IMR-90 (cell line): ENCODE measurements around the gene PTPRU. TPM values are rescaled to one million over a fixed set of nuclear protein-coding genes. Genes with fewer than 3 reads are reported as not detected.
A peak's percentile ranks its signal among the peaks of the same experiment; 100 is the strongest.

Experiments used
- ATAC-seq: fragments of 200-7000 bp; cut with Tn5 transposase; 2 replicates; pipeline ENCODE4 v1.9.1; 2020; ENCODE audit warnings: low read depth, mild to moderate bottlenecking, moderate library complexity
- BruUV-seq: library from RNA; stranded (reverse); fragments of 400-500 nt; replicated peaks from 2 replicates; lab custom pipeline; 2021; lab: Mats Ljungman, UMichigan
- CTCF ChIA-PET: fragments of 300-600 bp; formaldehyde crosslinking; extraction: SDS; loops from one replicate; lab custom pipeline; 2021; ENCODE audit warnings: antibody characterized with exemption; lab: Yijun Ruan, JAX
- POLR2A ChIA-PET: fragments of 300-600 bp; sonication (Branson Sonifier 250); formaldehyde crosslinking; loops from one replicate; lab custom pipeline; 2022; ENCODE audit warnings: antibody characterized with exemption; ENCODE audit not compliant: unreplicated experiment; lab: Charles Lee
- DNase-seq: peaks from one replicate; pipeline ENCODE4 v3.0.0; 2013
- H2AFZ ChIP-seq: replicated peaks from 2 replicates; pipeline ENCODE3; 2013; ENCODE audit warnings: low read length, mild to moderate bottlenecking; ENCODE audit not compliant: poor library complexity
- H2AK5ac ChIP-seq: 2 replicates; pipeline ENCODE4 v1.6.1; 2013; ENCODE audit warnings: low read depth, low read length, inconsistent platforms
- H2AK9ac ChIP-seq: replicated peaks from 2 replicates; pipeline ENCODE3; 2013; ENCODE audit warnings: mild to moderate bottlenecking, low read depth, low read length, moderate library complexity; ENCODE audit not compliant: poor library complexity
- H2BK120ac ChIP-seq: 2 replicates; pipeline ENCODE4 v1.6.1; 2013; ENCODE audit warnings: low read depth, low read length, inconsistent platforms
- H2BK15ac ChIP-seq: 3 replicates; pipeline ENCODE4 v1.6.1; 2013; ENCODE audit warnings: low read depth, low read length, inconsistent platforms
- H2BK20ac ChIP-seq: 2 replicates; pipeline ENCODE4 v1.6.1; 2013; ENCODE audit warnings: low read depth, mild to moderate bottlenecking, inconsistent platforms, low read length, moderate library complexity
- H2BK5ac ChIP-seq: 2 replicates; pipeline ENCODE4 v1.6.1; 2013; ENCODE audit warnings: mild to moderate bottlenecking, low read depth, low read length, inconsistent platforms; ENCODE audit not compliant: poor library complexity, severe bottlenecking
- H3K14ac ChIP-seq: replicated peaks from 2 replicates; pipeline ENCODE4 v1.6.1; 2013; ENCODE audit warnings: low read depth, low read length, inconsistent platforms
- H3K18ac ChIP-seq: 2 replicates; pipeline ENCODE4 v1.6.1; 2013; ENCODE audit warnings: low read depth, low read length, control low read depth
- H3K23ac ChIP-seq: 2 replicates; pipeline ENCODE4 v1.6.1; 2013; ENCODE audit warnings: low read depth, low read length, inconsistent platforms
- H3K27ac ChIP-seq: 2 replicates; pipeline ENCODE4 v1.5.1; 2013; ENCODE audit warnings: mild to moderate bottlenecking, control low read depth, low read length; ENCODE audit not compliant: insufficient read depth
- H3K27me3 ChIP-seq: 2 replicates; pipeline ENCODE4 v1.6.1; 2013; ENCODE audit warnings: low read length; ENCODE audit not compliant: control insufficient read depth, insufficient read depth
- H3K36me3 ChIP-seq: 2 replicates; pipeline ENCODE4 v1.6.1; 2013; ENCODE audit warnings: low read length, mixed read lengths; ENCODE audit not compliant: control insufficient read depth, insufficient read depth
- H3K4ac ChIP-seq: 2 replicates; pipeline ENCODE4 v1.6.1; 2013; ENCODE audit warnings: low read depth, low read length, inconsistent platforms
- H3K4me1 ChIP-seq: 2 replicates; pipeline ENCODE4 v1.6.1; 2013; ENCODE audit warnings: low read length, mixed read lengths; ENCODE audit not compliant: control insufficient read depth, insufficient read depth
- H3K4me2 ChIP-seq: 2 replicates; pipeline ENCODE4 v1.6.1; 2013; ENCODE audit warnings: low read depth, mild to moderate bottlenecking, control low read depth, low read length, moderate library complexity
- H3K4me3 ChIP-seq: 2 replicates; pipeline ENCODE4 v1.5.1; 2013; ENCODE audit warnings: low read depth, mild to moderate bottlenecking, control low read depth, low read length, moderate library complexity; ENCODE audit not compliant: insufficient read depth
- H3K56ac ChIP-seq: 2 replicates; pipeline ENCODE4 v1.6.1; 2013; ENCODE audit warnings: low read length, inconsistent platforms; ENCODE audit not compliant: insufficient read depth; ENCODE audit errors: extremely low read depth
- H3K79me1 ChIP-seq, 2 experiments: 2 replicates each; pipeline ENCODE4 v1.6.1; 2013; ENCODE audit warnings: low read length in 2 of 2, inconsistent platforms in 1 of 2, low read depth in 1 of 2
- H3K9ac ChIP-seq: 2 replicates; pipeline ENCODE4 v1.6.1; 2013; ENCODE audit warnings: low read depth, low read length, control low read depth
- H3K9me1 ChIP-seq: 2 replicates; pipeline ENCODE4 v1.6.1; 2013; ENCODE audit warnings: low read length, inconsistent platforms; ENCODE audit not compliant: insufficient read depth
- H3K9me3 ChIP-seq: 2 replicates; pipeline ENCODE4 v1.6.1; 2013; ENCODE audit warnings: low read length; ENCODE audit not compliant: control insufficient read depth, insufficient read depth
- H4K20me1 ChIP-seq: 2 replicates; pipeline ENCODE4 v1.6.1; 2013; ENCODE audit warnings: low read length, inconsistent platforms; ENCODE audit not compliant: insufficient read depth
- H4K5ac ChIP-seq: 2 replicates; pipeline ENCODE4 v1.6.1; 2013; ENCODE audit warnings: mild to moderate bottlenecking, low read depth, low read length, control low read depth
- H4K8ac ChIP-seq, 2 experiments: 2 replicates each; pipeline ENCODE4 v1.6.1; 2013; ENCODE audit warnings: low read depth in 2 of 2, low read length in 2 of 2, control low read depth in 1 of 2, inconsistent platforms in 1 of 2
- H4K91ac ChIP-seq: 2 replicates; pipeline ENCODE4 v1.6.1; 2013; ENCODE audit warnings: low read depth, low read length, inconsistent platforms; ENCODE audit not compliant: insufficient read depth
- CEBPB ChIP-seq: IDR thresholded peaks from 2 replicates; pipeline ENCODE4 v1.6.1; 2012; ENCODE audit warnings: low read depth, low read length, improper control_type of control experiment
- CHD1 ChIP-seq: IDR thresholded peaks from 2 replicates; pipeline ENCODE4 v1.6.1; 2012; ENCODE audit warnings: low read depth, low read length, improper control_type of control experiment
- CTCF ChIP-seq: conservative IDR thresholded peaks from 2 replicates; pipeline ENCODE4 v1.5.1; 2012; ENCODE audit warnings: mild to moderate bottlenecking, low read depth, low read length, improper control_type of control experiment
- ELK1 ChIP-seq: fragments of 150-350 bp; IDR thresholded peaks from 2 replicates; pipeline ENCODE4 v1.6.1; 2016; ENCODE audit warnings: low read depth, mild to moderate bottlenecking, low read length, moderate library complexity, borderline replicate concordance
- FOS ChIP-seq: fragments of 150-350 bp; IDR thresholded peaks from 2 replicates; pipeline ENCODE4 v1.6.1; 2016; ENCODE audit warnings: low read depth, low read length
- MAFK ChIP-seq: IDR thresholded peaks from 2 replicates; pipeline ENCODE4 v1.6.1; 2012; ENCODE audit warnings: low read depth, low read length, improper control_type of control experiment
- MAZ ChIP-seq: IDR thresholded peaks from 2 replicates; pipeline ENCODE4 v1.6.1; 2012; ENCODE audit warnings: low read depth, mild to moderate bottlenecking, low read length, improper control_type of control experiment, moderate library complexity, borderline replicate concordance
- MXI1 ChIP-seq: IDR thresholded peaks from 2 replicates; pipeline ENCODE4 v1.6.1; 2012; ENCODE audit warnings: low read depth, mild to moderate bottlenecking, low read length, moderate library complexity, borderline replicate concordance
- NFE2L2 ChIP-seq: fragments of 150-350 bp; IDR thresholded peaks from 2 replicates; pipeline ENCODE4 v1.6.1; 2016; ENCODE audit warnings: low read depth, mild to moderate bottlenecking, low read length
- RAD21 ChIP-seq: IDR thresholded peaks from 2 replicates; pipeline ENCODE4 v1.6.1; 2012; ENCODE audit warnings: low read length, improper control_type of control experiment
- RCOR1 ChIP-seq: IDR thresholded peaks from 2 replicates; pipeline ENCODE4 v1.6.1; 2012; ENCODE audit warnings: mild to moderate bottlenecking, low read length, improper control_type of control experiment; ENCODE audit not compliant: insufficient replicate concordance
- RFX5 ChIP-seq: IDR thresholded peaks from 2 replicates; pipeline ENCODE4 v1.8.0; 2012; ENCODE audit warnings: low read depth, mild to moderate bottlenecking, low read length, moderate library complexity
- SMC3 ChIP-seq: fragments of 150-350 bp; IDR thresholded peaks from 2 replicates; pipeline ENCODE4 v1.6.1; 2016; ENCODE audit warnings: low read depth, mild to moderate bottlenecking, antibody characterized with exemption, low read length, moderate library complexity
- USF2 ChIP-seq: fragments of 150-350 bp; IDR thresholded peaks from 2 replicates; pipeline ENCODE4 v1.6.1; 2017; ENCODE audit warnings: mild to moderate bottlenecking, antibody characterized with exemption, low read length, low read depth
- WGBS, 2 experiments: methylation state at CpG; one replicate each; pipeline versions ENCODE4 v1.1.5 to v1.1.7; 2013; ENCODE audit warnings: missing lambda C conversion rate in 2 of 2; ENCODE audit not compliant: insufficient read length in 1 of 2; ENCODE audit errors: extremely low coverage in 2 of 2; 5-methylcytosine and 5-hydroxymethylcytosine counted together
- dilution Hi-C: fragments of 300-500 bp; cut with HindIII; formaldehyde crosslinking; loops from one replicate; pipeline ENCODE4 v1.14.3; 2018; ENCODE audit warnings: low sequenced_read_pairs; ENCODE audit not compliant: unreplicated experiment
- in situ Hi-C: fragments of 300-500 bp; cut with MboI; formaldehyde crosslinking; loops from 3 replicates; pipeline ENCODE4 v1.14.3; 2019; ENCODE audit warnings: low sequenced_read_pairs, inconsistent platforms, mixed read lengths
- intact Hi-C: fragments of 100-400 bp; cut with micrococcal nuclease; formaldehyde crosslinking; loops from 2 replicates; pipeline ENCODE4 v1.10.0; 2022
- polyA plus RNA-seq, 3 experiments: library from polyadenylated mRNA; depleted of rRNA; stranded (reverse); fragments of >200 nt; gene quantifications; 2 replicates each; pipeline ENCODE4 v1.2.3, GENCODE V29; 2012; ENCODE audit warnings: low replicate concordance in 1 of 3
- total RNA-seq: library from RNA; depleted of rRNA; stranded (reverse); fragments of >200 nt; gene quantifications from 2 replicates; pipeline ENCODE4 v1.2.3, GENCODE V29; 2012

PTPRU gene
- total and polyA plus RNA-seq, 2 of the 4 experiments (the other 2 are of a cell fraction) = 7.0 to 10.7 TPM

GRCh38 chr1:29202053-29202452 is 34.3 kb upstream of the PTPRU start:
- intact Hi-C loops (loop anchor here (1.0 to 5.0 kb wide), 3 partner anchors 78 to 417 kb away; no protein-coding TSS in a partner anchor), dilution Hi-C loops (no loop called here), in situ Hi-C loops (loop anchor here (10.0 kb wide), 1 partner anchor 417 kb away; no protein-coding TSS in a partner anchor)
- Histone ChIP-seq H2AK9ac (peak overlapping the region; percentile 75), H3K9ac (peak overlapping the region; percentile 26), H3K18ac (peak overlapping the region; percentile 72), H3K4me2 (no peak overlapping the region), H2BK120ac (peak overlapping the region; percentile 83), H3K4me3 (no peak overlapping the region), H4K20me1 (peaks cover 5% of the 10 kb centered on the region), H4K91ac (peak overlapping the region; percentile 83), H3K23ac (peak overlapping the region; percentile 45), H3K9me3 (no peaks in the 10 kb centered on the region), H2AFZ (peak overlapping the region; percentile 73), H4K8ac (peak overlapping the region; percentile 73 to 88), H3K36me3 (peaks cover 14% of the 10 kb centered on the region), H2BK20ac (peak overlapping the region; percentile 86), H3K27ac (peak overlapping the region; percentile 85), H3K4ac (peak overlapping the region; percentile 90), H2AK5ac (peak overlapping the region; percentile 90), H3K4me1 (peaks cover 22% of the 10 kb centered on the region), H3K14ac (peak overlapping the region; percentile 86), H3K79me1 (peaks cover 0 to 20% of the 10 kb centered on the region in 2 experiments; a peak in 2 of 4 replicates), H3K27me3 (no peaks in the 10 kb centered on the region), H2BK5ac (peak overlapping the region; percentile 76), H2BK15ac (peak overlapping the region; percentile 81; the same call in 2 of the 3 replicates), H4K5ac (peak overlapping the region; percentile 79), H3K56ac (peak overlapping the region; percentile 71; the same call in 1 of the 2 replicates), H3K9me1 (peaks cover 23% of the 10 kb centered on the region)
- no TSS peak for BruUV-seq
- ChIA-PET POLR2A (interaction anchor here (0.8 kb wide), 1 partner anchor 553 kb away, joined by 3 read pairs; the partner anchor contains the start of gene RNU11), CTCF (interaction anchor here (0.5 to 3.3 kb wide), 17 partner anchors 10 to 325 kb away, joined by 3 to 28 read pairs (median 4); partner anchors contain the start of genes SRSF4 and TMEM200B)
- WGBS, 2 experiments = no CpG with 5 or more reads among the region's 1 CpG
- TF ChIP-seq USF2 (no peak), MAZ (no peak), SMC3 (no peak), MAFK (no peak), ELK1 (no peak), RCOR1 (no peak), CTCF (no peak), CHD1 (no peak), MXI1 (no peak), RAD21 (no peak), FOS (no peak), RFX5 (no peak), CEBPB (no peak), NFE2L2 (no peak)
- ATAC-seq = no peak; the same call in 1 of the 2 replicates
- no peak for DNase-seq
